ENCODE data around the gene XPA.
"Not testable (repeated sequence)": the region's sequence is repeated elsewhere in the genome, so short reads cannot be mapped to it uniquely, and the experiment has no call there.

XPA gene
- total RNA-seq: 34.0 to 38.4 reads per million in 2 donors

- peak; percentile 96 for DNase-seq
These were observed at the start of gene XPA for GRCh38 chr9:97696803-97697601. XPA (minus strand) TSS chr9:97697340; CDS start chr9:97697292, 48 bp downstream.

DNA sequence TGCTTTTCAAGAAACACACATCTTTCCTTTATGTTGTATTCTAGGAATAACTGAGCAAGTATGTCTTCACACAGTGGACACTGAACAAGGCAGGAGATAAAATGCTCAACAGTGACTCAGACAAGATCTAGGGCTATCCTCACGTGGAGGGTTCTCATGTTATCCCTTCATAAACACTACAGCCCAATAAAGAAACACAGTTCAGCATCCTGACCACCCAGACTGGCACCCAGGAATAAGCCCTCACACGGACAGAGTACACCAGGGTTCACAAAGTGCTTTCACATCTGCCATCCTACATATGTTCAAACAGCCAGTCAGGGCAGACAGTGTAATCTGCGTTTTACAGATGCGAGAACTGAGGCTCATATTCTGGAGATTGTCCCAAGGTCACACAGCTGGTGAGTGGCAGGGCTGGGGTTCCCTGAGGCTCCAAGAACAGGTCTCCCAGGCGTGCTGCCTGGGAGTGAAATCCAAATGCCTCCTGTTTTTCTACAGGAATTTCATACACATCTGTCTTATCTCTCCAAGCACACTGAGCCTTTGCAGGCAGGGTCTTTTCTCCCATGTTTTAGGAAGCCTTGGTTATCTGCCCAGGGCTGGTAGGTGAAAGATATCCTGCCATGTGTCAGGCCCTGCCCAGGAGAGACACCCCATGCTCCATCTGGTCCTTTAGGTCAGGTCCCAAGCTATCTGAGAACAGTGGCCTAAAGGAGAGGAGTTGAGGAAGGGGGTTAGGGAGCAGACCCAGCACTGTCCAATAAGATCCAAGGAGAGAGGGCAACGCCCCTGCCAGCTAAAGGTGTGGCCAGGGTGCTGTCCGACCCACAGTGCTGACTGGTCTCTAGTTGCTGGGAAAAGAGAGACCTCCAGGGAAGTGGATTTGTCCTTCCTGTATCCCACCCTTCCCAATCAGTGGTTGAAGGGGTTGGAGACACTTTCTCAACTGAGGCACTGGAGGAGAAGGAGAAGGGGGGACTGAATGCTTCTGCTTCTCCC, 47.9 kb upstream of the XPA start:
- no peak for DNase-seq

GRCh38 chr9:97744025-97744424, 46.9 kb upstream of the XPA start:
- DNase-seq: not testable (repeated sequence)

DNA sequence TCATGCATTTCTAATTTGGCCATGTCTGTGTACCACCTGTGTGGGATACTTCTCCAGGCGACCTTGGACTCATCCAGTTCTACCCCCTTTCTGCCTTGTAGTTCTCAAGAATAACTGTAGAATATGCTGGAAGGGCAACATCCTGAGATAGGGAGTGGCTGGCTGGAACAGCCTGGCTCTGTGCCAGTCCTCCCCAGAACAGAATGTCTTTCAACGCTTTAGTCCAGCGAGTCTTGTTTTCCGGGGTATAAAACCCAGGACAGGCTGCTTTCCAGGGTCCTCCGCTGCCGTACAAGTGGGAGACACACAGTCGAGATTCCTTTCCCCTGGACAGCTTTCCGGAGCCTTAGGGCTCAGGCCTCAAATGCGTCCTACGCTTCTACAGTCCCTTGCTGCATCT, 45.4 kb upstream of the XPA start:
- DNase-seq: no peak

- DNase-seq: no peak
These were observed 44.8 kb upstream of the XPA start for GRCh38 chr9:97741947-97742346.

DNA sequence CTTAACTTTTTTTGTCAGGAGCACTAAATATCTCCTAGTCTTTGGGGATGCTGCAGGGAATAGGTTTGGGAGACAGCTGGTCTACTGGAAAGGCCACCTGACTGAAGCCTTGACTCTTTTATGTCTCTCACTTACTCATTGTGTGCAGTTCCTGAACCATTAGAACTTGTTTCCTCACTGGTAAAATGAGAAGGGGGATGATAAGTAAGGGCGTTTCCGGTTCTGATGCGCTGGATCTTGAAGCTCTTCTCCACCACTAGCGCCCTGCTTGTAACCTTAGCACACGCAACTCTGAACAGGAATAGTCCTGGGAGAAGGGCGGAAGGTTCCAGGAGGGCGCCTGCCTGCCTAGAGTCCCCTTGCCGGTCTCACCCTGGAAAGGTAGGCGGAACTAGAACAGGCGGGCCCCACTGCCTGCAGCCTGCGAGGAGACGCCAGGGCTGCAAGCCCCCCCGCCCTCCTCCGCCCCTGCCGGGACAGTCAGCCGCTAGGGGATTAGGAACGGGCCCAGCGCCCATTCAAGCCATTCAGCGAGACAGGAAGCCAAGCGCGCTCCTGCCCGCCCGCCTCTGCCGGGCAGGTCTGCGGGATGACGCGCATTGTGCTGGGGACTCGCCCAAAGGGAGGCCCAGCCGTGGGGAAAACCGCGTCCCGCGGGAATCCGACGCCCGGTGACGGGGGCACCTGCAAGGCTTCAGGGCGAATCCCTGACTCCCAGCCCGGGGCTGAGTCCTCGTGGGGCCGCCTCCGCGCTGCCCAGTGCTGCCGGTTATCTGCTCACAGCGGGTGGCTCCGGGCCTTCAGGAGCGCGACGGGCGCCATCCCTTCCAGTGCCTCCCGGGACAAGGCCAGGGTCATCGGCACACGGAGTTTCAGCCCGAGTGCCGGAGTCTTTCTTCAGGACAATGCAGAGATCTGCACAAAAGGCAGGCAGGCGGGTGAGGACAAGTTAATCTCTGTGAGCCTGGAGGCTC, 44.0 kb upstream of the XPA start:
- DNase-seq: no peak

DNA sequence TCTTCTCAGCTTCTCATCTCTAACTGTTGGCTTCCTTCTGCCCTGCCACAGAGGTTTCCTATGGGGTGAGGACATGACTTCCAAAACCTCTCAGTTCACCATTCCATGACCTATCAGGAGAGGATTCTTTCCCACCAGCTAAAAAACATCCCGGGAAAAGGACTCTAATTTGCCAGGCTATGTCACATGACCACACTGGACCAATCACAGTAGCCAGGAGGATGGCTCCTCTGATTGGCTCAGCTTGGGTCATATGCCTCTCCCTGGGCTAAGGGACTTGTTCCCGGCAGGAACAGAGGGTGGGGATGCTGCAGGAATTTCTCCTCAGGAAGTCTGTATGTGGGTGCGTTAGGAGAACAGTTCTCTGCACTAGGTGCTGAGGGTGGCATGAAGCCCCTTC, 40.3 kb upstream of the XPA start:
- DNase-seq: no peak

DNA sequence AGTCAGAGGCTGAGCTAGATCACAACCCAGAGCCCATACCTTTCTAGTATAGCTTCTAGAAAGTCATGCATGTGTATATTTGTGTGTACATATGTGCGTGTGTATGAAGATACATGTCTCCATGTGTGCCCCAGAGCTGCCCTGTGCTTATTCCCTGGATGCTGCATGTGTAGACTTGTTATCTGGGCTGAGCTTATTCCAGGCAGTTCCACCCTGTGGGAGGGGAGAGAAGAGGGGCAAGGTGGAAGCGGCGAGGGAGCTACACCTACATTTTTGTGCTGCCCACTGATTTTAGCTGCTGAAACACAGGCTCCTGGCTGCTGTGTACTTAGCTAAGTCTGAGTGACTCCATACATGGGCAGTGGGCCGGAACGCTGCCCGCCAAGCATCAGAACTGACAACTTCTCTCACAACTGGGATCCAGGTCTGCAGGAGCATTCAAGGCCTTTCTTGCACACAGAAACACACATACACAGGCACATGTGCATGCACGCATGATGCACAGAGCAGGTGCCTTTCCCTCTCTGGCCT, 38.0 kb upstream of the XPA start:
- DNase-seq: no peak

- no peak for DNase-seq
These were observed 29.6 kb upstream of the XPA start for GRCh38 chr9:97726716-97727115.

- no peak for DNase-seq
These were observed 26.7 kb upstream of the XPA start for GRCh38 chr9:97723819-97724218.

DNA sequence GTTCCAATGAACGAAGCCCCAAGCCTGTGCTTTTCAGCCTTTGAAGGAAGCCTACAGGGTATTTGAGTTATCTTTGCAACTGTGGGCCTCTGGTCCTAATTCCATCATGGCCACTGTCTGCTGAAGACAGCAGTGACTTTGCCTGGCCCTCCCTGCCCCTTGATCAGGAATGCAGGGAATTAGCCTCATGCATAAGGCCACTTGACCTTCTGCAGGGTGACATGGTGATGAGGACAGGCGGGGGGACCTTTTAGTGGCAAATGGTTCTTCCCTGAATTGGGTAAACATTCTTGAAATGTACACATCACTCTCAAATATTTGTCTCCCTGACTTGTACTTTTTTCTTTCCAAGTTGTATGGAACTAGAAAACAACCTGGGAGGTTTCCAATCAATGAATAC, 25.2 kb upstream of the XPA start:
- no peak for DNase-seq

DNA sequence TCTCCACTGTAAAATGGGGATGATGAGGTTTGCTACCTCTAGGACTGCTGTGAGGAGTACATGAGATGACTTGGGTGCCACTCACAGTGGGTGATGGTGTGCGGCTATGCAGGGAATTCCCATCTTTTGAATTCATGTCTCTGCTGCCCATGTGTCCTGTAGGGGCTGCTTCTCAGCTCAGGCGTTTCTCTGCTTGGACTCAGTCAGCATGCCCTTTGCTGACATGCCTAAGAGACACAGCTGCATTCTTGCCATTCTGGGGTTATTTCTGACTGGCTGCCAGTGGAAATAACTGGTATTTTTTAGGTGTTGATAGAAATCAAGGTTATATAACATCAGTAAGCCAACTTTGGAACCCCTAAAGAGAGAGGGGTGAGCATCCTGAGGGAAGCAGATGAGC, 24.3 kb upstream of the XPA start:
- no peak for DNase-seq

GRCh38 chr9:97717866-97718265, 20.7 kb upstream of the XPA start:
- no peak for DNase-seq

- no peak for DNase-seq
These were observed 17.3 kb upstream of the XPA start for GRCh38 chr9:97714435-97714834.

DNA sequence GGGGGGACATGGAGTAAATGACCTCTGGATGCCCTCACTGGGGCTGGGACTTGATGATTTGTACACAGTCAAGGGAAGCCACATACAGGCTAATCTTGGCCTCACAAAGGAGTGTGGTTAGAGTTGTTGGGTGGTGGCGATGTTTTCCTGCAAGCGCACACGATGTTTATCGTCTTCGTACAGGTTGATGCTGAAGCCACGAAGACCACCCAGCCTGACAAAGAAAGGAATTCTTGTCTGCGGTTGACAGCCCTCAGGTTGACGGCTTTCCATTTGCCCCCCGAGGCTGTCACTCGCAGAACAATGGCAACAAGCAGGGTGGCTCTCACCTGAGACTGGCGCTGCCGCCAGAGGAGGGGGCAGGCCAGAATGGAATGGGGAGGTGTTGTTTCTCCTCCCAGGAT, 14.1 kb upstream of the XPA start:
- DNase-seq: no peak

- DNase-seq: no peak
These were observed 13.4 kb upstream of the XPA start for GRCh38 chr9:97710356-97711222.

GRCh38 chr9:97706246-97706645, 9.1 kb upstream of the XPA start:
- DNase-seq: no peak

DNA sequence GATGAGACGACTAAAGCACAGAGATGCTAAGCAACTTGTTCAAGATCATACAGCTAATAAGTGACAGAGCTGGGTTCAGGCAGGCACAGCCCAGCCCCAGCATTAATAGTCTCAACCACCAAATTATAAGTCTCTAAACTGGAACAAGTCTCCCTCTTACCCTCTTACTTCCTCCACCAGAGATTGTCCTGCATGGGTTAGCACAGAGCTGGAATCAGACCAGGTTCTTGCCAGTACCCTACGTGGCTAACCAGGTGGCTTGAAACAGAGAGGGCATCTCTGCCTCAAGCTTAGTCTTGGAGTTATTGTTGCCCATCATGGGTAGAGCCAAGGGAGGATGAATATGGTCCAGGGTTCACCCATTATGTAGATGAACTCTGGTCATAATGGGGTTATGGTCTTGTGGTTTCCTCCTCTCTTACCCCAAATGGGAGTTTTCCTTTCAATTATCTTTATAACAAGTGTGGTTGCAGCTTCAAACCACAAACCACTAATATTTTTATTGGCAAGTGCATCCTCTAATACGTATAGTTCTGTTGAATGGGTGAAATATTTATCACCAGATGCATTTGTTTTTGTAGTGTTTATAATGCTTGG, 8.3 kb upstream of the XPA start:
- DNase-seq: no peak

DNA sequence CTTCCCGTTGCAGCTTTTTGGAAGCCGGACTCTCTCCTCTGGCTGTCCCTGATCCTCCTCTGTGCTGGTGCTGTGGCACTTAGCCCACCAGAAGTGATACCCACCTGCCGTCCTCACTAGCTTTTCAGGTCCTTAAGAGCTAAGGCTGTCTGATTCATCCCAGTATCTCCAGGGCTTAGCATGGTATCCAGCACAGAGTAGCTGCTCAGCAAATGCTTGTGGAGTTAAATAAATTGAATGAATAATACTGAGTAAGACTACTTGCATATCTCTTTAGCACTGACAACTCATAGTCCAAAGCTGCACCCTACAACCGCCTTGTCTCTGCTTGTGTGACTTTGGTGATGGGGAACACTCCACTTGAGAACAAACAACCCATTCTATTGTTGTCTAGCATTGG, 7.7 kb upstream of the XPA start:
- no peak for DNase-seq

GRCh38 chr9:97704345-97704677, 7.2 kb upstream of the XPA start:
- no peak for DNase-seq

All from activated gamma-delta T cell (primary cell).